NCI-H82 treated with DMSO at 0.1 percent for 48 hours (cell line): ENCODE data around the gene NADSYN1.
"Not testable (repeated sequence)": the region's sequence is repeated elsewhere in the genome, so short reads cannot be mapped to it uniquely, and the experiment has no call there.

ENCODE experiments used
- DNase-seq: peaks from one replicate; lab custom pipeline; 2025; ENCODE audit not compliant: unreplicated experiment; lab: John Stamatoyannopoulos, UW

NADSYN1 gene

DNA sequence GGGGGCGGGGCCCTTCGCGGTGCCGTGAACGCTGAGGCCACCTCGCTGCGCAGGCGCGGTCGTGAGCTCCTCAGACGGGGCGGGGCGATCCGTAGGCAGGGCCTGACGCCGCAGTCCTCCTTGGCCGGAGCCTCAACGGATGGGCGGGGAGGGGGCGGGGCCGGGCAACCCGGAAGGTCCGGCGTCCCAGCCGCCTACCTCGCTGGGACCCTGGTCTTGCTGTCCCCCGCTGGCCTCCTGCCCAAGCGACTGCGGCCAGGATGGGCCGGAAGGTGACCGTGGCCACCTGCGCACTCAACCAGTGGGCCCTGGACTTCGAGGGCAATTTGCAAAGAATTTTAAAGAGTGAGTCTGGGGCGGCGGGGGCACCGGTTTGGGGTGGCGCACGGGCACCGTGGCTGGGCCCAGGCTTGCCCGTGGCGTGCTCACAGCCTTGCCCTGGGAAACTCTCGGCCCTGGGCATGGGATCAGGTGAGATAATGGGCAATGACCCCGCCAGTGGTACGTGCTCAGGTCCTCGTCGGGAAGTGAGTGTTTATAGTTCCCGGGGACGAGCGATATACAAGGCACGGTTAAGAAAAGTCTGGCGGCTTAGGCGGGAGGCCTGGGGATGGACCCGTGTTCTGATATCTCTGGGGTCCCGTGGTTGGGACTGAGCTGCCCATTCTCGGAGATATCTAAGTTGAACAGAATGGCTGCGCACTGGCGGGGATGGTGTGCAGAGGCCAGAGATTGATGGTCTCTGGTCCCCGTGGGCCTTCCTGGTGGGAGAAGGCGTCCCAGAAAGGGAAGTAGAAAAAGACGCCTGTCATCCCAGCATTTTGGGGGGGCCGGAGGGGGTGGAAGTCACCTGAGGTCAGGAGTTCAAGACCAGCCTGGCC is at the start of gene NADSYN1:
TSS of gene NADSYN1 (plus strand) at position 167 of the 881 bp plus-strand sequence. CDS start at position 261, 94 bp downstream.
- peak; percentile 58 for DNase-seq

DNA sequence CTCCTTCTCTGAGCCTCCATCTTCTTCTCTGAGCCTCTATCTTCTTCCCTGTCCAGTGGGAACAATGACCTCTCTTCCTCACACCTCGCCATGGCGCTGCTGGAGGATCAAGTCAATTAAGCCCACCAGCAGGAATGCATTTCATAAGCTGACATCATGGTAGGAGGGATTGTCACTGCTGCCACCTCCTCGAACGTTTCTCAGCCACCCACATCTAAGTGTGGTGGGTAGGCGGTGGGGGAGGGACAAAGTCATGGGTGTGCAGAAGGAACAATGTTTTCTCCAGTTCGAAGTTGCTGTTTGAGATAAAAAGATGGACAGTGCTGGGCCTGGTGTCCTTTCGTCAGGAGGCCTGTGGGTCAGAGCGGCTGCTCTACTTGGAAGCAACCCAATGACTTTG is 48.8 kb upstream of the NADSYN1 start:
- DNase-seq = no peak

DNA sequence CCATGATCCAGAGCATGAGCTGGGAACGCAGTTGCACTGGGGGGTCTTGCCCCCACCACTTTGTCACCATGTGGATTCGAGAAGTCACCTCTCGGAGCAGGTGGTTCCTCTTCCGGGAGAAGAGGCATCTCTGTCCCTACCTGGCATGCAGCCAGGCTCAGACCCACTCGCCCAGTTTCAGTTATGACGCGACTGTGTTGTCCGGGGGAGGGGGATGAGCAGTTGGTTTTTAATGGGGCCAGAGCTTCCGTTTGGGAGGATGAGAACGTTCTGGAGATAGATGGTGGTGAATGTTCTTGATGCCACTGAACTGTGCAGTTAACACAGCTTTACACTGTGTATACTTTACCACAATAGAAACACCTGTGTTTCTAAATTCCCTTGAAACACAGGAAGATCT is 46.3 kb upstream of the NADSYN1 start:
- DNase-seq = no peak

DNA sequence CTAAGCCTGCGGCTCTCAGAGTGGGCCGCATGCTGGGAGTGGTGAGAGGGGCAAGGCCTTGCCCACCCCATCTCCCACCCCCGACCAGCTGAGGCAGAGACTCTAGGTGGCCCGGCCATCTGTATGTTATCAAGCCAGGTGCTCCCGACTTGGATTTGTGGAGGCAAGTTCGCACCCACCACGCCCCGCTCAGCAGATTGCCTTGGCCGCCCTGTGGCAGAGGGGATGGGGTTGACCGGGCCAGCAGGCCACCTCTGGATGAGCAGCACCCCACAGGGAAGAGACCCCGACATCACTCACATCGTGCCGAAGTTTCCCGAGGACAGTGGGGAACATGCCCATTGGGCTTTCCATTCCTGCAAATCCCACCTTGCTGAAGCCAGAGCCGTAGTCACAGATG is 45.6 kb upstream of the NADSYN1 start:
- DNase-seq = no peak

DNA sequence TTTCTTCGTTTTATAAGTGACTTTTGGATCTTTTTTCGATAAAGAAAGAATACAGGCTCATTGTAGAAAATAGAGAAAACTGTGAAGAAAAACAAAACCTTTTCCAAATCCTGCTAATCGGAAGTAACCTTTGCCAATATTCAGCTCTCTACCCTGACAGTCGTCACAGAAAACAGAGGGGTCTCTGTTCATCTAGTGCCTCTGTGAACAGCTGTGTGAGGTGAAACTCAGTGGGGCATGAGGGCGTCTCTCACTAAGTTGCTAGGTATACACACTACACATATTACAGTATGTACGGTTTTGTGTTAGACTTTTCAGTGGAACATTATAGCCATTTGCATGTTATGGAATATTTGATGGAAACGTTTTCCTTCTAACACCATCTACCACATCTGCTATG is 44.2 kb upstream of the NADSYN1 start:
- DNase-seq = no peak

DNA sequence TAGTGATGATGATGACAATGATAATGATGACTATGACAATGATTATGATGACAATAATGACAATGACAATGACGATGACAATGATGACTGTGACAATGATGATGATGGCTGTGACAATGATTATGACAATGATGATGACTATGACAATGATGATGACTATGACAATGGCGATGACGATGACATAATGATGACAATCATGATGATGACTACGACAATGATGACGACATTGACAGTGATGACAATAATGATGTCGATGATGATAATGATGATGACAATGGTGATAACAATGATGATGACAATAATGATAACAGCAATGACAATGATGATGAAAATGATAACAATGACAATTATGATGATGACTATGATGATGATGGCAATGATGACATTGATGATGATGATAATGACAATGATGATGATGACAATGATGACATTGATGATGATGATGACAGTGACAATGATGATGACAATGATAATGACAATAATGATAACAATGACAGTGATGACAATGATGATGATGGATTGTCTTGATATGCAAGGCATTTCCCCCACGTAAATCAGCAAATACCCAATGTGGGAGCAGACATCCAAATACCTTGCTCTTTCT is 42.5 kb upstream of the NADSYN1 start:
- no peak for DNase-seq

DNA sequence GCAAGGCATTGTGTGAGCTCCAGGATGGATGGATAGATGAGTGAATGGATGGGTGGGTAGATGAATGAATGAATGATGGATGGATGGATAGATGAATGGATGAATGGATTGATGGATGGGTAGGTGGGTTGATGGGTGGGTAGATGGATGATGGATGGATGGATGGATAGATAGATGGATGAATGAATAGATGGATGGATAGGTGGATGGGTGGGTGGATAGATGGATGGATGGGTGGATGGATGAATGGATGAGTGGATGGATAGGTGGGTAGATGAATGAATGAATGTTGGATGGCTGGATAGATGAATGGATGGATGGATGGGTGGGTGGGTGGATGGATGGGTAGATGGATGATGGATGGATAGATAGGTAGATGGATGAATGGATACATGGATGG is 38.4 kb upstream of the NADSYN1 start:
- DNase-seq = no peak

DNA sequence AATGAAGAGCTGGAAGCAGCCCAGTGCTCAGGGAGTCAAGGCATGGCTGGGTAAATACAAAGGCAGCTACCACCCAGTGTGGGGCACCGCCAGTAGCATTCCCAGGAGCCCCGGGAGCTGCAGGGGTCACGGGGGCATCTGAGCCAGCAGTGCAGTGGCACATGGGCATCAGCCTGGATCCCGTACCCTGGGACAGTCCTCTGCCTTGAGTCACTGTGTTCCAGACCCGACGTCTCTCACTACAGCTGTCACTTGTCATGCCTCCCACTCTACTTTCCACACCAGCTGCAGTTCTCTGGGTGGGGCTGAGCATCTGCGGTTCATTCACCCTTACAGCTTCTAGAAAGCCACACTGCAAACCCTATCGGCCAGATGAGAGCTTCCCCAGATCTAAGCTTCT is 34.4 kb upstream of the NADSYN1 start:
- DNase-seq = no peak

DNA sequence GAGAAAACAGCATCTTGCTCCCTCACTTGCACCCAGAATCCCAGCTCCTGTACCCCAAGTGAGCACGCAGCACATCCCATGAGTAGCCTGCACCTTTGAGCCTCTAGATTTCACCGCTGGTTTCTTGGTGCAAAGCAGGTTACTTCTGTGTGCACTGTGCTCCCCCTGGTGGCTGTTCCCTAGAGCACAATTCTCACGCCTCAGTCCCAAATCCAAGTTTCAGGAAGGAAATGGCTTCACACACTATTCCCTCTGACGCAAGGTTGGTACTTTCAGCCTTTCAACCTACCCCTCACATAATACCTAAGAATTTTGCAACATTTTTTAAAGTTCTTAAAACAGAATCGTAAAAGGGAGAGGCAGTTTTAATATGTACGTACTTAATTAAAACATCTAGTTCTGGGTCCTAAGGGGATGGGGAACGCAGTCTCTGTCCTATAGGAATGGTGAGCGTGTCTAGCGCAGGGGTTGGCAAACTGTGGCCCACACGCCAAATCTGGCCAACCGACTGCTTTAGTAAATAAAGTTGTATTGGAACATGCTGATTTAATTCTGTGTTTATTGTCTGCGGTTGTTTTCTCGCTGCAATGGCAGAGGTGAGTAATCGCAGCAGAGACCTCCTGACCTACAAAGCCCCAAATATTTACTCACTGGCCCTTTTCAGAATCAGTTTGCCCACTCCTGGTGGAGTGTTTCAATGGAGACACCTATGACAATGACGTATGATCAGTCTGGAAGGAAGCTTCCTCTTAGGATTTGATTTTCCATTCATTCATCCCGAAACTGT is 32.4 kb upstream of the NADSYN1 start:
- DNase-seq = peak; percentile 10

DNA sequence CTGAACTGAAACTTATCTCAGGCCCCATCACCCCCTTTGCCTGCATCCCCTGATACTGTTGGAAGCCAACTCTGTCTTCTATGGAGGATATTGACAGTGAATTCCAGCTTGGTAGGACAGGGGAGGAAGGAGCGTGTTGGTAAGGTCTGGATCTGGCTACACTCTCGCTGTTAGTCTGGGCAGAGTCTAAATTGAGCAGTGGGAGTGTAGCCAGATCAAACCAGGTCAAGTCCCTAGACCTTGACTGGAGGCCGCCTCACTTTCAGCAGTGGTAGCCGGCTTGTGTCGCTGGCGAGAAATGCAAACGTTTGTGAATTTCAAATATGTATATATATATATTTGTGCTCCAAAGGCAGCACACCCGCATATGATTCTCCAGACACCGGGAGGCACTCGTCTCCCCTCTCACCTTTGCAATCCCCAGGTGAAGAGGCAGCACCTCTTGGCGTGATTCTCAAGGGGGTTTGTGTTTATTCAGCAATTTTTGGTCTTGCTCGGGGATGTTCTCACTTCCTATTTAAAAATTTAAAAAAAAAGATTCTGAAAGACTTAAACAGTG is 31.5 kb upstream of the NADSYN1 start:
- DNase-seq = no peak

DNA sequence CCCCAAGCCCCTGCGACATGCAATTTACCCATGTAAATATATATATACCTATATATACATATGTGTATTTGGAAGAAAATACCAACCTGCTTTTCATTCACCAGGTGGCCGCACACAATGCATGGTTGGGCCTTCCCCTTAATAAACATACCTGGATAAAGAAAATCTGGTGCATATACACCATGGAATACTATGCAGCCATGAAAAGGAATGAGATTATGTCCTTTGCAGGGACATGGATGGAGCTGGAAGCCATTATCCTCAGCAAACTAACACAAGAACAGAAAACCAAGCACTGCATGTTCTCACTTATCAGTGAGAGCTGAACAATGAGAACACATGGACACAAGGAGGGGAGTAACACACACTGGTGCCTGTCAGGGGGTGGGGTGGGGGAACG is 30.7 kb upstream of the NADSYN1 start:
- DNase-seq = not testable (repeated sequence)

DNA sequence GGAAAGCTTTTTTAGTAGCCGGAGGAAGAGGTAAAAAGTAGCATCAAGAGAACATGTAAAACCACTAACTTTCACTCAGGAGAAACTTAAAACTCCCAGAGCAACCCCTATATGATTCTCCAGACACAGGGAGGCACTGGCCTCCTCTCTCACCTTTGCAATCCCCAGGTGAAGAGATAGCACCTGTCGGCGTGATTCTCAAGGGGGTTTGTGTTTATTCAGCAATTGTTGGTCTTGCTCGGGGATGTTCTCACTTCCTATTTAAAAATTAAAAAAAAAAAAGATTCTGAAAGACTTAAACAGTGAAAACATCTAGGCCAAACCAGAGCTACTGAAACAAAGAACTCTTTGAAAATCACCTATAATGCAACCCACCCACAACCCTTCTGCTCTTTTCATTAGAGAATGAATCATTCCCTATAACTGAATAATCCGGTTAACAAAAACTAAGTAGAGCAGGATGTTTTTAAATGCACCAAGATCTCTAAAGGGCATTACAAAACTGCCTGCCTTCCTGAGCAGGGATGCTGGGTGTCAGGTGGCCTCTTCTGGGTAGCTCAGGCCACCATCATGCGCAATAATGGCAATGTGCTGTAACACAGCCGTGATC is 29.7 kb upstream of the NADSYN1 start:
- DNase-seq = no peak

DNA sequence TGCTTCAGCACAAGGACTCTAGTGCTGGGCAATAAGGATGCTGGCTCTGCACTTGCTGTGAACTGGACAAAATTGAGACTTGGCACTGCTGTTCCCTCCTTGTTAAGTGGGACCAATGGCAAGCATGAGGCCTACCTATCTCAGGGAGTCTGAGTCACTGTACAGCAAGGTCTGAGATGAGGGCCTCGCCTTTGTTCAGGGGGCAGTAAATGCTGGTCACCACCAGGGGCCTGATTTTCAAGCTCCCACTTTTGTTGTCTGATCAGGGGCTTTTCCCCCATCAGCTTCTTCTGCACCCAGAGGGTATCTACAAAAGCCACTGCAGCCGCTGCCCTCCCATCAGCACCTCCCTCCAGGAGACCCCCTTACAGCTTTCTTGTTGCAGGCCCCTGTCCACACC is 27.6 kb upstream of the NADSYN1 start:
- DNase-seq = no peak

DNA sequence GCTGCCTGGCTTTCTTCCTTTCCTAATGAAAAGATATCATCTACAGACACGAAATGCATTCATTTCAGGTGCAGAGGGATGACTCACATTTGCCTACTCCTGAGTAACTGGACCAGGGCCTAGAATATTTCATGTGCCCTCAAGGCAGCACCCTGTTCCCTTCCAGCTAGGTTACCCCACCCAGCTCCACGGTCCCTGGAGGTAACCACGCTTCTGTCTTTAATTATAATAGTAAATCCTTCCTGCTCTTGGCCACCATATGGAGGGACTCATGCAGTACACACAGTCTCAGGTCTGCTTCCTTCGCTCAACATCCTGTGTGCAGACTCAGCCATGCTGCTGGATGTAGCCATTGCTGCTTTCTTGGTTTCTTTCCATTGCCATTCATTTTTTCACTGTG is 27.1 kb upstream of the NADSYN1 start:
- no peak for DNase-seq

DNA sequence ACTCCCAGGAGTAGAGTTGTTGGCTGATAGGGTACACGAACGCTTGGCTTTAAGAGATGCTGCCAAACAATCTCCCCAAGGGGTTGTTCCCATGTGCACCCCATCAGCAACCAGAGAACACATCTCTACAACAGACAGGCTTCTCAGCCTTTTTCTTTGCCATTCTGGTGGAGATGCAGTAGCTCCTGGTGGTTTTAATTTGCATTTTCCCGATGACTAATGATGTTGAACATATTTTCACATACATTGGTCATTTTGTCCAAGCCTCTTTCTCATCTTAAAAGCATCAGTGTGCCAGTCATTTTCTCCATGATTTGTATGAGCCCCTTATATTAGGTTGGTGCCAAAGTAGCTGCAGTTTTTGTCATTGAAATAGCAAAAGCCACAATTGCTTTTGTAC is 26.6 kb upstream of the NADSYN1 start:
- DNase-seq = no peak

DNA sequence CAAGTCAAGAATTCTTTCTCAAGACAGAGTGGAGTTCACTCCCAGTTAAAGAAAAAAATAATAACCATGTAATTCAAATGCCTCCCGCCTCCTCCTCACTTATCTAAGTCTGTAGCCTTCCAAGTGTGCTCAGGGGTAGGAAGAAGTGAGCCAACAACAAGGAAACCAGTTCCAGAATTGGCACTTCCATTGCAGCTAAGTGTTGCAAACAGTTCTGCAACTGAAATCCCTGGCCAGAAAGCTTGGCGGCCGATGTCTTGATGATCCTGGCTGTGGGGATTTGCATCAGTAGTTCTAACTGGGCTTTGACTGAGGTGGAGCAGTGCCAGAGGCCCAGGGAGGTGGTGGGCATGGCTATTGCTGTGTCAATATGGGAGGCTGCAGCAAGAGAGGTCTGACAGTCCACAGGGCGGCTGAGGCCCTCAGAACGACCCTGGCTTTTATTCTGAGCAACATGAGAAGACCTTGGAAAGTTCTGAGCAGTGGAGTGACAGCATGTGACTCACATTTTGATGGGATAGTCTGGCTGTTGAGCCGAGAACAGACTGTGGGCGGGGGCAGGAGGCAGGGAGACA is 24.1 kb upstream of the NADSYN1 start:
- no peak for DNase-seq

DNA sequence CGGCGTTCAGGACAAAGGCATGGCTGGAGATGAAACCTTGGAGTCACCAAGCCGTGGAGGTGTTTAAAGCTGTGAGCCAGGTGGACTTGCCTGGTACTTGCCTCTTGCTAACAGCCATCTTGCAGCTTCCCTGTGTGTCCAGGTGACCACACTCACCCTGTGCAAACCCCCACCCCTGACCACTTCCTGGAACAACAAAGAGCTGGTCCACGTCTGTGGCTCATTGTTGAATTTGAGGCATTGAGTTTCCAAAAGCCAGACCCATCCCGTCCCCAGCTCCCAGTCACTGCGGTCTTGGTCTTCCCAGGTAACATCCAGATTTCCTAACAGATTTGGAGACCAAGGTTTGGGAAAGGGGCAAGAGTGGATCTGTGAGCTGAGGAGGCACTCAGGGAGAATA is 23.3 kb upstream of the NADSYN1 start:
- no peak for DNase-seq

DNA sequence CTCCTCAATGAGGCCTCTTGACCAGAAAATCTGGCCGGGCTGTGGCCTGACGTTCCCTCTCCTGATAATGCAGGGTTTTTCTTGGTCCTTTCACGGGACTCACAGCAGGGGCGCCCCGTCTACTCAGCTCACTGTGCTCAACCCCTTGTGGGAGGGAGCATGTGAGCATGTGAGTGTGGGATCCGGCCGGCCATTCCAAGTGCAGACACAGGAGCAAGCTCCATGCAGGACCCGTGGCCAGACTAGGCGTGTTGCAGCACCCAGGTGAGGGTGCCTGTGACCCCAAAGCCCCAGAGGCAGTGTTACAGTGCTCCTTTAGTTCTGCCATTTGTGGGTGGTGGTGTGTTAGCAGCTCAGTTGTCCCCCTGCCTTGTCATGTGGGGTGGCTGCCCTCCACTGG is 22.8 kb upstream of the NADSYN1 start:
- no peak for DNase-seq

DNA sequence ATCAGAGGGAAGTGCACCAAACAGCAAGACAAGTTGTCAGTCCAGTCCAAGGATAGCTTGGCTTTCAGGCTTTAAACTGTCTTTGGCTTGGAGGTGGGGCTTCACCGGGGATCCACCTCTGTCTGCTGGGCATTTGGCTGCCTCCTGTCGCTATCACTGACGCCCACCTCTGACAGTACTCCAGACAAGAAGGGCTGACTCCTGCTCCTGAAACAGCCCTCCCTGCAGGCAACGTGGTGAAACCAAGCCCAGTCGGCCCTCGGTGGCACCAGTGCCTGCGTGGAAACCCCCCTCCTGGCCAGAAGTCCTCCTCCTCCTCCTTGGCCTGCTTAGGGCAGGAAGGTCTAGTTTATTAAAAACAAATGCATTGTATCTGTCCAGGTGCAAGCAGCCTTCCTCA is 21.7 kb upstream of the NADSYN1 start:
- DNase-seq = no peak

DNA sequence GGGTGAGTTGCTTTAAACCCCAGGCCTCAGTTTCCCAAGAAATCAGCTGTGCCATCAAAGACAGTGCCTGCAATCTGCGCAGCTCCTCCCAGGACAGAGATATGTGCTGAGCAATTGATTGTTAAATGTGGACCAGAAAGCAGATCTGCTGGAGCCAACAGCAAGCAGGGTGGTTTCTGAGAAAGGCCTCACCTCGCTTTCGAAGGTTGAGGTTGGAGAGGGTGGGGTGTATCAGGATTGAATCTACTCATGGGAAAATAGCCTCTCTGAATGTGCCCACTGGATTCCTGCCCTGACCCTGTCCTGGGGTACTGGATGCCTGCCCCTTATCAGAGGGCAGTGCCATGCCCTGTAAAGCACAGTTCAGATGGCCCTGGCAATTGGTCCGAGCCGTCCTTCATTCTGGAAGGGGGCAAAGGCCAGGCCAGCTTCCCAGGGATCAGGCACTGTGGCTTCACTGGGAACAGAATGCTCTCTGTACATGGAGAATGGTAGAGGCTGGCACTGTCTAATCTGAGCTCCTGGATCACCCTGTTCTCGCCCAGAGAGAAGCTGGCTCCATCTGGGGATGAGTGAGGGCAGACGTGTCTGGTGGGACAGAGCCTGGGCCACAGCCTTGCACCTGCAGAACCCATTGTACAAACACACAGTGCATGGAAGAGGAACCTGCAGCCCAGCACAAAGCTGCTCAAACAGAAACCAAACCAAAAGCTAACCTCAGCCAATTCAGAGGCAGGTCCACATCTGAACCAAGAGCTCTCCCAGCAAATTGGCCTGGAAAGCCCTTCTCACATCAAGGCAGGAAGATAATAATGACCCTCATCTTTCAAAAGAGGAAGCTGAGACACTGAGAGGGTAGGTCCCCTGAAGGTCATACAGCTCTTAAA is 20.0 kb upstream of the NADSYN1 start:
- DNase-seq = no peak
